ENCODE measurements around the gene NXPE4. TPM values are rescaled to one million over a fixed set of nuclear protein-coding genes. Genes with fewer than 3 reads are reported as not detected.
"Not testable (repeated sequence)": the region's sequence is repeated elsewhere in the genome, so short reads cannot be mapped to it uniquely, and the experiment has no call there.

Gene NXPE4
- total and polyA plus RNA-seq, 9 of the 15 experiments (the other 6 are each of a cell fraction or from before 2014, with no cell fraction given): not detected

DNA sequence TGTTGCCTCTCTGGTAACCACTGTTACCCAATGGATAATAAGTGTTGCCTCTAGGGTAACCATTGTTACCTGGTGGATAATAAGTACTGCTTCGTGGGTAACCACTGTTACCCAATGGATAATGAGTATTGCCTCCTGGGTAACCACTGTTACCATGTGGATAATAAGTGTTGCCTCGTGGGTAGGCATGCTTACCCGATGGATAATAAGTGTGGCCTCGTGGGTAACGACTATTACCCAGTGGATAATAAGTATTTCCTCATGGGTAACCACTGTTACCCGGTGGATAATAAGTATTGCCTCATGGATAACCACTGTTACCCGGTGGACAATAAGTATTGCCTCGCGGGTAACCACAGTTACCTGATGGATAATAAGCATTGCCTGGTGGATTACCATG lies 13.8 kb upstream of the NXPE4 start (continued):
- TF ChIP-seq, protein P1, sequence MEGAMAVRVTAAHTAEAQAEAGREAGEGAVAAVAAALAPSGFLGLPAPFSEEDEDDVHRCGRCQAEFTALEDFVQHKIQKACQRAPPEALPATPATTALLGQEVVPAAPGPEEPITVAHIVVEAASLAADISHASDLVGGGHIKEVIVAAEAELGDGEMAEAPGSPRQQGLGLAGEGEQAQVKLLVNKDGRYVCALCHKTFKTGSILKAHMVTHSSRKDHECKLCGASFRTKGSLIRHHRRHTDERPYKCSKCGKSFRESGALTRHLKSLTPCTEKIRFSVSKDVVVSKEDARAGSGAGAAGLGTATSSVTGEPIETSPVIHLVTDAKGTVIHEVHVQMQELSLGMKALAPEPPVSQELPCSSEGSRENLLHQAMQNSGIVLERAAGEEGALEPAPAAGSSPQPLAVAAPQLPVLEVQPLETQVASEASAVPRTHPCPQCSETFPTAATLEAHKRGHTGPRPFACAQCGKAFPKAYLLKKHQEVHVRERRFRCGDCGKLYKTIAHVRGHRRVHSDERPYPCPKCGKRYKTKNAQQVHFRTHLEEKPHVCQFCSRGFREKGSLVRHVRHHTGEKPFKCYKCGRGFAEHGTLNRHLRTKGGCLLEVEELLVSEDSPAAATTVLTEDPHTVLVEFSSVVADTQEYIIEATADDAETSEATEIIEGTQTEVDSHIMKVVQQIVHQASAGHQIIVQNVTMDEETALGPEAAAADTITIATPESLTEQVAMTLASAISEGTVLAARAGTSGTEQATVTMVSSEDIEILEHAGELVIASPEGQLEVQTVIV (CRISPR knock-in tag; IDR thresholded peaks at IDR 0.05; ENCODE audit: borderline replicate concordance): no peak
- TF ChIP-seq WHSC1 (IDR thresholded peaks at IDR 0.05; ENCODE audit: low read length) (no peak), PCBP1 (IDR thresholded peaks at IDR 0.05; ENCODE audit: low read depth, low read length, poor library complexity, severe bottlenecking) (no peak)

DNA sequence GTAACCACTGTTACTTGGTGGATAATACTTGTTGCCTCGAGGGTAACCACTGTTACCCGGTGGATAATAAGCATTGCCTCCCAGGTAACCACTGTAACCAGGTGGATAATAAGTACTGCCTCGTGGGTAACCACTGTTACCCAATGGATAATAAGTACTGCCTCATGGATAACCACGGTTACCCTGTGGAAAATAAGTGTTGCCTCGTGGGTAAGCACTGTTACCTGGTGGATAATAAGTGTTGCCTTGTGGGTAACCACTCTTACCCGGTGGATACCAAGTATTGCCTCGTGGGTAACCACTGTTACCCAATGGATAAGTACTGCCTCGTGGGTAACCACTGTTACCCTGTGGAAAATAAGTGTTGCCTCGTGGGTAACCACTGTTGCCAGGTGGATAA lies 13.0 kb upstream of the NXPE4 start:
- ATAC-seq; POLR2A ChIA-PET; H3K4me2 ChIP-seq (ENCODE audit: insufficient read depth, low read length); intact Hi-C loops (cut with micrococcal nuclease); H3K9me1 ChIP-seq (ENCODE audit: control insufficient read depth, insufficient read depth, low read length); H2AFZ ChIP-seq (ENCODE audit: low read depth, low read length); H3K79me2 ChIP-seq (ENCODE audit: control insufficient read depth, insufficient read depth, low read length); H3K4me1 ChIP-seq (replicated peaks in 1 of 2; ENCODE audit: control insufficient read depth in 2 of 2, insufficient read depth in 2 of 2, low read length in 2 of 2); CTCF ChIA-PET (ENCODE audit: low intra/inter-chr PET ratio); H3K4me3 ChIP-seq; H3K36me3 ChIP-seq (ENCODE audit: control insufficient read depth, insufficient read depth, low read length); DNase-seq (ENCODE audit: extremely low read depth in 1 of 4, low spot score in 3 of 4); H3K9ac ChIP-seq (ENCODE audit: insufficient read depth in 1 of 2, low read depth in 2 of 2, low read length in 2 of 2); BruUV-seq (replicated peaks); H4K20me1 ChIP-seq (replicated peaks; ENCODE audit: control insufficient read depth, insufficient read depth, low read length); H3K27ac ChIP-seq (ENCODE audit: extremely low read depth, low read depth, low read length); H3K27me3 ChIP-seq (ENCODE audit: control insufficient read depth in 2 of 2, insufficient read depth in 2 of 2, low read length in 2 of 2); FAIRE-seq; in situ Hi-C loops (cut with MboI): not testable (repeated sequence)
- peaks cover 11% of the 10 kb centered on the region for H3K9me3 ChIP-seq (replicated peaks; ENCODE audit: control insufficient read depth, insufficient read depth, low read depth, low read length)
- WGBS (ENCODE audit: insufficient coverage, low coverage, missing lambda C conversion rate): 3% methylated on average over 9 of the region's 9 CpGs

All from K562 (cell line).